Type B pancreatic cell (in vitro differentiated cells): ENCODE results near the gene TUBGCP5. TPM values are rescaled to one million over a fixed set of nuclear protein-coding genes. Genes with fewer than 3 reads are reported as not detected.

ENCODE experiments used
- DNase-seq: peaks from one replicate; pipeline ENCODE4 v3.0.0; 2021; ENCODE audit warnings: mixed read lengths; ENCODE audit not compliant: unreplicated experiment; ENCODE audit errors: extremely low spot score
- H3K27ac Mint-ChIP-seq: 2 replicates; pipeline ENCODE4 v1.8.0; 2021; ENCODE audit warnings: mild to moderate bottlenecking, mixed read lengths
- H3K27me3 Mint-ChIP-seq: 2 replicates; pipeline ENCODE4 v1.8.0; 2021; ENCODE audit warnings: mixed read lengths
- H3K36me3 Mint-ChIP-seq: 2 replicates; pipeline ENCODE4 v1.8.0; 2021; ENCODE audit warnings: mixed read lengths
- H3K4me1 Mint-ChIP-seq: one replicate; pipeline ENCODE4 v1.8.0; 2021; ENCODE audit warnings: mixed read lengths; ENCODE audit not compliant: unreplicated experiment
- H3K4me3 Mint-ChIP-seq: 2 replicates; pipeline ENCODE4 v1.8.0; 2021; ENCODE audit warnings: mild to moderate bottlenecking, mixed read lengths
- H3K9me3 Mint-ChIP-seq: 2 replicates; pipeline ENCODE4 v1.8.0; 2021; ENCODE audit warnings: mixed read lengths
- CTCF ChIP-seq: fragments of 200-600 bp; sonication (generic); conservative IDR thresholded peaks from 2 replicates; pipeline ENCODE4 v1.5.0; 2021; ENCODE audit warnings: antibody characterized with exemption, mild to moderate bottlenecking
- total RNA-seq: library from RNA; stranded (reverse); gene quantifications from 2 replicates; pipeline ENCODE4 v1.2.1, GENCODE V29; 2021; ENCODE audit warnings: low replicate concordance

TUBGCP5 gene
- total RNA-seq, 1 donor from 2014 or later = 24.6 TPM

GRCh38 chr15:23074684-23075083 is 35.3 kb upstream of the TUBGCP5 start:
- Mint-ChIP-seq H3K9me3 (peaks cover 5% of the 10 kb centered on the region), H3K27ac (no peak overlapping the region), H3K4me3 (no peak overlapping the region), H3K4me1 (peaks cover 7% of the 10 kb centered on the region), H3K36me3 (no peaks in the 10 kb centered on the region), H3K27me3 (no peaks in the 10 kb centered on the region)
- TF ChIP-seq CTCF = no peak
- no peak for DNase-seq

- DNase-seq = no peak
- H3K9me3 Mint-ChIP-seq = peaks cover 5% of the 10 kb centered on the region
- no peaks in the 10 kb centered on the region for H3K36me3 Mint-ChIP-seq
- H3K27ac Mint-ChIP-seq = no peak overlapping the region
- no peak overlapping the region for H3K4me3 Mint-ChIP-seq
- H3K27me3 Mint-ChIP-seq = no peaks in the 10 kb centered on the region
- TF ChIP-seq CTCF = no peak
- H3K4me1 Mint-ChIP-seq = peaks cover 7% of the 10 kb centered on the region
Measured at GRCh38 chr15:23073890-23074646, 34.7 kb upstream of the TUBGCP5 start.

GRCh38 chr15:23072633-23073032 is 33.3 kb upstream of the TUBGCP5 start:
- Mint-ChIP-seq H3K4me3 (no peak overlapping the region), H3K27me3 (no peaks in the 10 kb centered on the region), H3K9me3 (peaks cover 5% of the 10 kb centered on the region), H3K4me1 (peaks cover 7% of the 10 kb centered on the region), H3K36me3 (no peaks in the 10 kb centered on the region), H3K27ac (no peak overlapping the region)
- no peak for DNase-seq
- no peak for TF ChIP-seq CTCF

- Mint-ChIP-seq H3K36me3 (no peaks in the 10 kb centered on the region), H3K9me3 (peaks cover 5% of the 10 kb centered on the region), H3K27ac (no peak overlapping the region), H3K4me1 (peaks cover 5% of the 10 kb centered on the region), H3K27me3 (no peaks in the 10 kb centered on the region), H3K4me3 (no peak overlapping the region)
- DNase-seq = no peak
- TF ChIP-seq CTCF = peak; percentile 58
Measured at GRCh38 chr15:23069496-23070166, 30.3 kb upstream of the TUBGCP5 start.

- no peak for TF ChIP-seq CTCF
- Mint-ChIP-seq H3K36me3 (no peaks in the 10 kb centered on the region), H3K27ac (no peak overlapping the region), H3K4me3 (no peak overlapping the region), H3K27me3 (no peaks in the 10 kb centered on the region), H3K4me1 (no peaks in the 10 kb centered on the region), H3K9me3 (peaks cover 13% of the 10 kb centered on the region)
- DNase-seq = no peak
Measured at GRCh38 chr15:23067416-23067815, 28.0 kb upstream of the TUBGCP5 start.
